ENCODE measurements around the gene FJX1.

FJX1 gene

DNA sequence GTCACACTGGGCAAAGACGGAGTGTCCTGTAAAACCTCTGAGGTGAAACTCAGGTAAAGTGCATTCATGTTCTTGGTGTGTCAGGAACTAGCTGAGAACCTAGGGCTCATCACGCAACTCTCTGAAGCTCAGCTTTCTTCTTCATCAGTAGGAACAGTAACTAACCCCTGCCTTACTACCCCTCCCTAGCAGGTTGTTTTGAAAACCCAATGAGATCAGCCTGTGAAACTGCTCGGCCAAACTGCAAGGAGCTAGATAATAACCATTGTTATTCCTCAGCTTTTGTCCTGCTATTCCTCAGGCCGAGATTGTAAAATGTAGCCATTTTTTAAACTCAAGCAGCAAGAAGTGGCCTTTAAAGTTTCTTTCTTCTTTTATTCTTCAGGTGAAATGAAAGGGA, 9.8 kb upstream of the FJX1 start:
- DNase-seq (ENCODE audit: low spot score): no peak

DNA sequence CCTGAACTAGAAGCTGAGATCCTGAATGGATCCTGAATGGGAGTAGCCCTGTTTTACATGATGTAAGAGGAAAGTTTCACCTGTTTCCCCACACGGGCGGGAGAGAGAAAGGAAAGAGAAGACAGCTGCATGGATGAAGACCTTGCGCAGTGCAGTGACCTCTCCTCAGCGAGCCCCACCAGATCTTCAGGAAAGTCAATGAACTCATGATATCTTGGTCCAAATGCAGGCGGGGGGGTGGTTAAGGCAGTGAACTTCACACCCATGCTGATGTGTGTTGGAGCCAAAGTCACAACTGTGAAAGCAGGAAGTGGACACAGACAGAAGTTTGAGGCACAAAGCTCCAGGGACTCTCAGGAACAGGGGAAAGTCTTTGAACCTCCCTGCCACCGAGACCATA, 8.6 kb upstream of the FJX1 start:
- no peak for DNase-seq (ENCODE audit: low spot score)

DNA sequence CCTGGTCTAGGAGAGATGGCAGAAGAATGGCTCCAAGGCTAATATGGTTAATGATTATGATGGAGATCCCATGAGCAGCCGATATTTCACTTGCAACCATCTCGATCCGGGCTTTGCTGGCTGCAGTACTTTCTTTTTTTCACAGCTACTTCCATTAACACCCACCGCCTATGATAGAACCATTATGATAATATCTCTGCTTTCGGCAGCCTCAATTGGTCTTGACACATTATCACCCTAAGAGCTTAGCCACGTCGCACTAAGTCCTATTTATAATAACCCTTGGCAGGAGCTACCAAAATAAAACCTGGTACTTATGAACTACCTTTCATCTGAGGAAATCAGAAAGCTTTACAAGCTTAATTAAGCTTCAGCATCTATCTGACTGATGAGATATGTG, 7.6 kb upstream of the FJX1 start:
- DNase-seq (ENCODE audit: low spot score): no peak

DNA sequence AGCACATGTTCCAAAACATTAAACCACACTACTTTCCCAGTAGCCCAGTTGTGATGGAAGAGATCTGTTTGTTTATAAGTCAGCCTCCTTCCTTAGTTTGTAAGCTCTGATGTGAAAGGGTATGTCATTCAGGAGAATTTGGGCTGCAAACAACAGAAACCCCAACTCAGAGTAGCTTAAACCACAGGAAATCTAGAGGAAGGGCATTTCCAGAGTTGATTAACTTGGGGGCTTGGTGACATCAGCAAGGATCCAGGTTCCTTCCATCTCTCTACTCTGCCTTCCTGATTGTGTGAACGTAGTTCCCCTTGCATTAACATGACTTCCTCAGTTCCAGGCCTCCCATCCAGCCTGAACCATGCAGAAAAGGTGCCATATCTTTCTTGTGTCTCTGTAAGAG, 6.5 kb upstream of the FJX1 start:
- no peak for DNase-seq (ENCODE audit: low spot score)

DNA sequence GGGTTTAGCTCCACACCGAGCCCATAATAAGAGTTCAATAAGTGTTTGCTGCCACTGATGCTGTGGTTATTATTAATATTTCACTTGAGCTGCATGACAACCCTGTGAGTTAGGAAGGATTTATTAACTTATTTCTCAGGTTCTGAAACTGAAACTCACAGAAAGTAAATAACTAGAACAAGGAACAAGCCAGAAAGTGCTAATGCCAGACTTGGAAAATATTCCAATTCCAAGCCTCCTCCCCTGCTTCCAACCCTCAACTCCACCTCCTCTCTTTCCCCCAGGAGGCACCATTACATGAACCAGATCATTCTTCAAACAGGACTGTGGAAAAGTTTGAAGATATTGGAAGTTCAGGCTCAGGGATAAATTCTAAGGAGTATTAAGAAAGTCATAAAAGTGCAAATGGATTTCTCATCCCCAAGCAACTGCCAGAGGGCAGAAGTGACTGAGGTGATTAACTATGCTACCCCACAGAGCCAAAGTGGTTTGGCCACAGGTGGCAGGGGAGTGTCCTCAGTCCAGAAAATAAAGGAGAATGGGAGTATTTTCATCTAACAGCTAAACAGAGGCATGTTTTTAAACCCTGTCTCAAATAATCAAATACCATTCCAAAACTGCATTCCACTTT, 3.2 kb upstream of the FJX1 start:
- DNase-seq (ENCODE audit: low spot score): no peak

DNA sequence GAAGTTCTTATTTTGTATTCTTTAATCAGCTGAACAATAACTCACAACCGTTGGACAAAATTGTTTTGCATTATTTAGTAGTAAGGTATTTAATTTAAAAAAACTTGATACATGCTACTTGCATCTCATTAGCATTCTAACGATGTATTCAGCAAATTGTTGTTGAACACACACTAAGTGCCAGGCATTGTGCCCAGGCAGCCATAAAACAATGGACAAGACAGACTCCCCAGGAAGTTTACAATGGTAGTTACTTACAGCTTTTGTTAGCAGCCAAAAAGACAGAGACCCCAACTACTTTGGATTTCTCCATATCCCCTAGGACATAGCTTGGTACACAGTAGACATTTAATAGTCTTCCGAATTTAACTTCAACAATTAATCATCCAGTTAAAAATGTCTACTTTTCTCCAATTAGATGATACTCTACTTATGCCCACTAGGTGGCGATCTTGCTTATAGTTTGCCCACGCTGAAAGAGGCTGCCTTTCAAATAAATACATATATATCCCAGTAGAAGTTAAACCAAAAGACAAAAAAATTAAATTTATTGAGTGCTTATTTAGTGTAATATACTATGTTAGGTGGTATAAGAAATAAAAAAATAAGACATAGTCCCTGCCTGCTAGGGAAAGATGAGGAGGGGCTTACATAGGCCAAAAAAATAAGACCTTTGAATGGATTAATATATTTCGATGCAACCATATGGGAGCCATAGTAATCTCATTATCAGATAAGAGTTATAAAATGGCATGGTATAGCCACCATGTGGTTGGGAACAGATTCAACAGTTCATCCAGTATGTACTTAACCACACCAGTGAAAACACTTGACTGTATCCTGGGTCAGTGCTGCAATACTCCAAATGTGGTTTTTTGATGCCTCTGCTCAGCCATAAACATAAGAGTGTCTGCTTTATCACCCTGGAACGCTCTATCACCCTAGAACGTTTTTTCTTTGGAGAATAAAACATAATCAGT, 2.0 kb upstream of the FJX1 start:
- peak; percentile 38 for DNase-seq (ENCODE audit: low spot score)

DNA sequence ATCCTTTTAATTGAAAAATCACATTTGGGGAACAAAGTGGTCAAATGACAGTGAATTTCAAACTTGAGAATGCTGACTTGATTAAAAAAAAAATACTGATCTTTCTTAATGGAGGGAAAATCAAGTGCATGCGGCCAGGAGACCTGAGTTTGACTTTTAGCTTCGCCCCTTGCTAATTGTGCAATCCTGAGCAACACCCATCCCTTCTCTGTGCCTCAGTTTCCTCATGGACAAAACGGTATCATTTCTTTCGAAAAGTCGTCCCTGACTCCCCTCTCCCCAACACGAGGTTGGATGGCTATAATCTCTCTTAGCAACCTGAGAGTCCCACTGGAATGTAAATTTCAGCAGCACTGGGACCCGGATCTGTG, 959 bp upstream of the FJX1 start:
- no peak for DNase-seq (ENCODE audit: low spot score)

DNA sequence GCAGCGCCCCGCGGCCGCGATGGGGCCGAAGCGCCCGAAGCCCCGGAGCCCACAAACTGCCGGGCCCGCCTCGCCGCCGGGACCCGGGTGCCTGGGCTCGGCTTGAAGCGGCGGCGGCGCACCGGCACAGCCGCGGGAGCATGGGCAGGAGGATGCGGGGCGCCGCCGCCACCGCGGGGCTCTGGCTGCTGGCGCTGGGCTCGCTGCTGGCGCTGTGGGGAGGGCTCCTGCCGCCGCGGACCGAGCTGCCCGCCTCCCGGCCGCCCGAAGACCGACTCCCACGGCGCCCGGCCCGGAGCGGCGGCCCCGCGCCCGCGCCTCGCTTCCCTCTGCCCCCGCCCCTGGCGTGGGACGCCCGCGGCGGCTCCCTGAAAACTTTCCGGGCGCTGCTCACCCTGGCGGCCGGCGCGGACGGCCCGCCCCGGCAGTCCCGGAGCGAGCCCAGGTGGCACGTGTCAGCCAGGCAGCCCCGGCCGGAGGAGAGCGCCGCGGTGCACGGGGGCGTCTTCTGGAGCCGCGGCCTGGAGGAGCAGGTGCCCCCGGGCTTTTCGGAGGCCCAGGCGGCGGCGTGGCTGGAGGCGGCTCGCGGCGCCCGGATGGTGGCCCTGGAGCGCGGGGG, 346 bp downstream of the FJX1 start:
- peak; percentile 42 for DNase-seq (ENCODE audit: low spot score)

DNA sequence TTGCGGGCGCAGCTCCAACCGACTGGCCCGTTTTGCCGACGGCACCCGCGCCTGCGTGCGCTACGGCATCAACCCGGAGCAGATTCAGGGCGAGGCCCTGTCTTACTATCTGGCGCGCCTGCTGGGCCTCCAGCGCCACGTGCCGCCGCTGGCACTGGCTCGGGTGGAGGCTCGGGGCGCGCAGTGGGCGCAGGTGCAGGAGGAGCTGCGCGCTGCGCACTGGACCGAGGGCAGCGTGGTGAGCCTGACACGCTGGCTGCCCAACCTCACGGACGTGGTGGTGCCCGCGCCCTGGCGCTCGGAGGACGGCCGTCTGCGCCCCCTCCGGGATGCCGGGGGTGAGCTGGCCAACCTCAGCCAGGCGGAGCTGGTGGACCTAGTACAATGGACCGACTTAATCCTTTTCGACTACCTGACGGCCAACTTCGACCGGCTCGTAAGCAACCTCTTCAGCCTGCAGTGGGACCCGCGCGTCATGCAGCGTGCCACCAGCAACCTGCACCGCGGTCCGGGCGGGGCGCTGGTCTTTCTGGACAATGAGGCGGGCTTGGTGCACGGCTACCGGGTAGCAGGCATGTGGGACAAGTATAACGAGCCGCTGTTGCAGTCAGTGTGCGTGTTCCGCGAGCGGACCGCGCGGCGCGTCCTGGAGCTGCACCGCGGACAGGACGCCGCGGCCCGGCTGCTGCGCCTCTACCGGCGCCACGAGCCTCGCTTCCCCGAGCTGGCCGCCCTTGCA, 1.0 kb downstream of the FJX1 start:
- peak; percentile 49 for DNase-seq (ENCODE audit: low spot score)

DNA sequence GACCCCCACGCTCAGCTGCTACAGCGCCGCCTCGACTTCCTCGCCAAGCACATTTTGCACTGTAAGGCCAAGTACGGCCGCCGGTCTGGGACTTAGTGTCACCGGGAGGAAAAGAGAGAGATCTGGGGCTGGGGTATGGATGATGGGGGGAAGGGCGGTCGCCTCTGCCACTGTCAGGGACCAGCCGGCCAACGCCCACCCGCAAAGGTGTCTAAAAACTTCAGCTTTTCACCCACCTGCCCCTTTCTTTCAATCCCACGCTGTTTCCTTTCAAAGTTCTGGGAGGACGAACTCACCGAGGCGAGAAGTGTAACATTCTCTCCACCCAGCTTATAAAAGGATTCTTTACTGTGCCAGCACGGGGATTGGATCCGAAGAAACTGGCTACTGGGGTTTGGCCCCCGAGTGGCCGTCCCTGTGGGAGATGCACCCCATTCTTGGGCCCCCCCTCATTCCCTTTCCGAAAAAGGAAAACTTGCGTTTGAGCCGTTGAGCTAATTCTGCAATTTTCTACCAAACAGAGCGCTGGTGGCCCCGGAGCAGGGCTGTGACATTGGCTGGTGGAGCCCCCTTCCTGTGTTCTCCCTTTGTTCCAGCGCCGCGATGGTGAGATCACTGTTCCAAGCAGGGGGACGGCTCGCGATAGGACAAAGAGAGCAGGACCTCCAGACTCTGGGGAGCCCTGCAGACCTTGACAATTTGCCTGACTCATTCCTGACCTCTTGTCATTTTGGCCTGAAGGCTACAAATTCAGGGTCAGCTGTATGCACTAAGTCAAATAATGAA, 1.8 kb downstream of the FJX1 start:
- DNase-seq (ENCODE audit: low spot score): peak; percentile 55

DNA sequence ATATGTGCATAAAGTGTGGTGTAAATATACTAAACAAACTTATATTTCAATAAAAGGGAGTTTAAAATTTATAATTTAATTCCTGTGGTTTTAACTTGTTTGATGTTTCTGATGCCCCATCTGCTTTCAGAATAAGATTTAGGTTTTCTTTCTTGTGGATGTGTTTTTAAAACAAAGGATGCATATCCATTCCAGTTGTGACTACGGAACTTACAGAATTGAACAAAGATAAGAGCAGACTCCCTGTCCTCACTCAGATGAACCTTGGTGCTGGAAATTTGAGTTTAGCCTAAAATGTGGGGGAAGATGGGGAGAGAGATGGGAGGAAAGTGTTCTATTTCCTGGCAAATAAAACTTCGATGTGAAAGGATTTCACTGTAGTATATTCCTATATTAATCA, 2.5 kb downstream of the FJX1 start:
- DNase-seq (ENCODE audit: low spot score): no peak

DNA sequence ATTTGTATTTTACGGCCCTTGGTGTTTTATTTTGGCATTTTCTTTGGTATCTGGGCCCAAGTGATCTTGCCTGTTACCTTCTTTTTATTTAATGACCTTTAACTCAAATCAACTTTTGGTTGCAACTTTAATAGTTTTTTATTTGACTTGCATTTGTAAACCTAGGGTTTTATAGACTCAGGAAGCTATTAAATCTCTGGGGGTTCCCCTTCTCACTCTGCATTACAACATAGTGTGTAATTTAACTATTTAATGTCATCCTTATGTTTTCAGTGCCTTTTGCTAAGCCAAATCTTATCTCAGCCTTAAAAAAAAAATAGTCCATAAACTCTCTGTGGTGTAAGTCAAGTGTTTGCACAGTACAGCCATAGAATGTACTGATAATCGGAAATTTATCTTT, 3.4 kb downstream of the FJX1 start:
- no peak for DNase-seq (ENCODE audit: low spot score)

DNA sequence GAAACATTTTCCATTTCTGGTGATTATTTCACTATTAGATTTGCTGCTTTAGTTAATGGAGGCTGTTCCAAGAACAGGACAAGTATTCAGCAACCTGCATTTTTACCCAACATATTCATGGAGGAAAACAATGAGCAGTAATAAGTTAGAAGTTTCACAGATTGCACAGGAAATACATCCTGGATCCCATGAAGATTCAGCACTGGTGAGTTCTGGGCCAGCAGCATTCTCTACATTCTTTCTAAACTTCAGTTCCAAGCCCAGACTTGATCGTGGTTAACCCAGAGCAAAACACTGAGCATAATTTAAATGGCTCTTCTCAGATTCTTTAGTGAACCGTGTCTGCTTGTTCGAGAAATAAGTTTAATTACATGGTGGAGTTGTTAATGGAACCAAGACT, 3.8 kb downstream of the FJX1 start:
- no peak for DNase-seq (ENCODE audit: low spot score)

DNA sequence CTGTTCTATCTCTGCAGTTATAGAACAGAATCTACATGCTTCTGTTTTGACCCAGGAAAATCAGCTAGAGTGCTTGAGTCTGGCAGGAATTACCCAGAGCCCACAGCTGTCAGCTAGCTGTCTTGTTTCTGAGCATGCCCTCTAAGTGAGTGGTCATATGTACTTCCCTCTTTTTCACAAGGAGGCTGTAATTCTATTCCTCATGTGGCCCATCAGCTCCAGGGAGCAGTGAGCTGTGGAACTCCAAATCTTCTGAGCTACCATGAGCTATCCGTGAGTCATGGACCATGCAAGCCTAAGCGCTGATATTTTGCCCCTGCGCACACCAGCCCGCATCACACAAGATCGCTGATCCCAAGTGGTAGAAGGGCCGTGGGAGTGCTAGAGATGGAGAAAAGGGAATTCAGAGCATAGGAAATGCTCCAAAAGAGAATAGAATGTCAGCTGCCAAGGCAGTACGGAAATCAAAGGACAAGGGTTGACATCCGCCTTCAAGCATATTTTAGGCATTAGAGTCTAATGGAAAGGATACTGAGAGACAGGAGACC, 5.4 kb downstream of the FJX1 start:
- no peak for DNase-seq (ENCODE audit: low spot score)

DNA sequence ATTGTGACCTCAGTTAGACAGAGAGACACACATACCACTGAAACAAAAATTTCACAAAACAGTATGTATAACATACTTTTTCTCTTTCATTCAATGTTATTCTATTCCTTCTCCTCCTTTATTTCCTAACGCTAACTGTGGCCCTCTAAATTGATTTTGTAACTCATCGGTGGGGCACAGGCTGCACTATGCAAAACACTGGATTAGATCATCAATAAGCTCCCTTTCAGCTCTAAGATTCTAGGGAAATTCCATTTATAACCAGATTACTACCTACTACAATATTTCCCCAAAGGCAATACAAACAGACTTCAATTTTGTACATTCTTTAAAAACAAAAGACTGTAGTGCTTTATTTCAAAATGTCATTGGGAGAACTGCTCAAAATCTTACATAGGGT, 6.1 kb downstream of the FJX1 start:
- no peak for DNase-seq (ENCODE audit: low spot score)

DNA sequence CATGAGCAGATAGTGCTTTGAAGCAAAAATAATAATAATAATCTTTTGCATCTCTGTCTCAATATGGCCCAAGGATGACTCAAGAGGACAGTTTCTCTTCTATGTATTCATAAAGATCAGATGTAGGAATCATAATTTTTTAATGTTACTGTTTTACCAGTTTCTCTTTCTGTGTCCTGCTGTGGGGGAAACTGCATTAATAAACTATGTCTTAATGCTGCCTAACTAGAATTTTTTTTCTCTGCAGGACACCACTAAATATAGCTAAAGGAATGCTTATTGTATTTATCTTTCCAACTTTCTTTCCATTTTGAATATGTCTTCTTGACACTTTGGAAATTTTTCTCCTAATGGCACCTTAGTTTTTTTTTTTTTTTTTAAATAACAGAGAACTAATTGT, 6.5 kb downstream of the FJX1 start:
- no peak for DNase-seq (ENCODE audit: low spot score)

DNA sequence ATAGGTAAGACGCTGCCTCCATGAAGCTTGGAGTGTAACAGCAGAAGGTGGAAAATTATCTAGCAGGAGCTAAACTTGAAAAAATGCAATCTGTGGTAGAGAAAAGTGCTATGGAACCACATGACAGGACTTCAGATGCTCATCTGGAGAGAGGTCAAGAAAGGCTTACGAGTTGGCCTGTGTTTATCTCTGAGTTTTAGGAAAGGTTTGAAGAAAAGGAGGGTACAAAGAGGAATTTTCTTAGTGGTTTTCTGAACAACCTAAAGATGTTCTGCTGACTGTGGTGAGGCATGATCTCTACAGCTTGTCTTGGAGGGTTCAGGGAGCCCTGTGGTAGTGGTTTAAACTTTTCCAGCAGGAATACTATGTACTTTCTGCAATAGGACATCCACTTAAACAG, 8.2 kb downstream of the FJX1 start:
- DNase-seq (ENCODE audit: low spot score): no peak

DNA sequence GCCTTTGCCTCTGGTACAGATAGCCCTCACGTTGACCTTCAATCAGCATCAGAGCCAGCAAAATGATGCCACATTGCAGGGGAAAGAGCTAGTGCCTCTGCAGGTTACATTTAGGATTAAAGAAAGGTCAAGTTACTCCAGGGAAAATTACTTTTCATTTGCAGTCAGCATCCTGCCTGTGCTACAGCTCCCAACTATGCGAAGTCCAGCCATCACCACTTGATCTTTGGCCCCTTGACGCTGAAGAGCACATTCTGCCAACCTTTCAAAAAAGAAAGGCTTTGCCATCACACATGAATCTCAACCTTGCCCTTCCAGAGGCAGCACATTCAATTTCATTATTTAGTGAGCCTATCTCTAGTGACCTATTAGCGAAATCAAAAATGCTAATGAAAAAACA, 11.3 kb downstream of the FJX1 start:
- DNase-seq (ENCODE audit: low spot score): no peak

DNA sequence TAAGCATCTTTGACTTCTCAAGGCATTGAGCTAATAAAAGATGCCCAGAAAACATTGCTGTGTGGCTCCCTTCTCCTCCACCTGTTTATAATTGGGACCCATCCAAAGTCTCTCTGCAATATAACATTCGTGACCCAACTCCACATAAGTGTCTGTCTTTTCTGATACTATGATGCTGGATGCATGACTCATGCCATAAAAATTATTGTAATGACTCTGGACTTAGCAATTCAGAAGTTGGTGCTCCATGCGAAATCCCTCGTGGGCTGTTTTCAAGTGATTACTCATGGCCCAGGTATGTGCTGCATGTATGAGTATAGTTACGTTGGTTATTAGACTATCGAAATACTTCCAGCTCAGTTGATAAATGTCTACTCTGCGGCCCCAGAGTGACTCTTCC, 11.7 kb downstream of the FJX1 start:
- no peak for DNase-seq (ENCODE audit: low spot score)

DNA sequence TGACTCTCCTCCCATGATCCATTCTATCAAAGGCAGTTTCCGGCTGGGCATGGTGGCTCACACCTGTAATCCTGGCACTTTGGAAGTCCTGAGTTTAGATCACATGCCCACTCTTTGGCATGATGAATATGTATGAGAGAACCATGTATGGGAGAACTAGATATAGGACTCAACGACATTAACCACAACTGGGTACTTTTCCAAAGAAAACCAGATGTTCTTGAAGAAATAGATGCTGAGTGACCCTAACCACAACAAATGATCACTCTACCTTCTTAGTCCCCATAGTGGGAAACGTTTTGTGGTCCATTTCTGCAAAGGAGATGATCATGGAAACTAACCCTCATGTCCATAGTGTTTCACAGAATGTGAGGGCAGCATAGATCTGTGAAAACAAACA, 13.6 kb downstream of the FJX1 start:
- DNase-seq (ENCODE audit: low spot score): no peak

DNA sequence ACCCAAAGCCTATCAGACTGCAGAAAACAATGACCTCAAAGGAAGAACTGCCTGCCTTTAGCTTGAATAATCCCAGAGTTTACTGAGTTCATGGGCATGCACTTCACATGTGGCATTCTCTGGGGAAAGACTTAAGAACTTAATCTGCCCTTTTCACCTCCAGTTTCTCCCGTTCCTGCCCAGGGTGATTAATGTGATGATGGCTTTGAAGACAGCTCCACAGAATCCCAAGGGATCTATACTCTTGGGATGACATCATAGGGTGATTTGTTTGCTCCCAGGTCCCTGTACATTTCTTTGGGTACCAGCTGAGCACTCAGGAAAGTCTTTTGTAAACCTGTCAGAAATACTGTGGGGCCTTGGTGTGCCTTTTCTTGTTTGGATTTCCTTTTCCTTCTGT, 14.0 kb downstream of the FJX1 start:
- no peak for DNase-seq (ENCODE audit: low spot score)

Data from HuH-7.5 (cell line).